T-helper 2 cell treated with Interferon-gamma antibody and Interleukin-4, amounts not matched to agents 100 ng/mL and 5 ng/mL, for 36 hours (primary cell): ENCODE data around the gene SH3D21. TPM values are rescaled to one million over a fixed set of nuclear protein-coding genes. Genes with fewer than 3 reads are reported as not detected.

Experiments
- intact Hi-C: fragments of 100-400 bp; cut with micrococcal nuclease; formaldehyde crosslinking; loops from one replicate; pipeline ENCODE4 v1.15.1; 2023
- total RNA-seq: library from RNA; stranded (reverse); gene quantifications from 2 replicates; pipeline ENCODE4 v1.2.3, GENCODE V29; 2022

The SH3D21 gene
- 6.7 and 7.6 TPM in 2 replicates for total RNA-seq

GRCh38 chr1:36306210-36306901 is at the start of gene SH3D21:
Gene SH3D21 (plus strand): TSS chr1:36306368. CDS start chr1:36306421, 53 bp downstream.
- intact Hi-C loops, result loop anchor here (2.0 to 5.0 kb wide), 4 partner anchors 16 to 149 kb away; partner anchors contain the start of genes EVA1B, MAP7D1 and THRAP3

GRCh38 chr1:36256558-36257374 is 49.4 kb upstream of the SH3D21 start:
- intact Hi-C loops, result no loop called here

- intact Hi-C loops, result no loop called here
These were observed 48.8 kb upstream of the SH3D21 start for GRCh38 chr1:36257375-36257767.

- intact Hi-C loops, result no loop called here
These were observed 47.2 kb upstream of the SH3D21 start for GRCh38 chr1:36258960-36259344.

- intact Hi-C loops, result no loop called here
These were observed 37.2 kb upstream of the SH3D21 start for GRCh38 chr1:36268981-36269380.

GRCh38 chr1:36269408-36269838 is 36.7 kb upstream of the SH3D21 start:
- intact Hi-C loops, result no loop called here

- intact Hi-C loops, result no loop called here
These were observed 33.1 kb upstream of the SH3D21 start for GRCh38 chr1:36273024-36273423.

- intact Hi-C loops, result no loop called here
These were observed 32.0 kb upstream of the SH3D21 start for GRCh38 chr1:36274201-36274600.

- intact Hi-C loops, result no loop called here
These were observed 29.5 kb upstream of the SH3D21 start for GRCh38 chr1:36276688-36277087.

- intact Hi-C loops, result no loop called here
These were observed 26.9 kb upstream of the SH3D21 start for GRCh38 chr1:36279110-36279788.

GRCh38 chr1:36279789-36280296 is 26.3 kb upstream of the SH3D21 start:
- intact Hi-C loops, result no loop called here

- intact Hi-C loops, result no loop called here
These were observed 22.1 kb upstream of the SH3D21 start for GRCh38 chr1:36284061-36284460.

GRCh38 chr1:36284517-36284916 is 21.7 kb upstream of the SH3D21 start:
- intact Hi-C loops, result no loop called here

GRCh38 chr1:36285443-36286101 is 20.6 kb upstream of the SH3D21 start:
- intact Hi-C loops, result loop anchor here (1.0 kb wide), 3 partner anchors 124 to 186 kb away; partner anchors contain the start of gene TRAPPC3

GRCh38 chr1:36286802-36287201 is 19.4 kb upstream of the SH3D21 start:
- intact Hi-C loops, result no loop called here

GRCh38 chr1:36287595-36287994 is 18.6 kb upstream of the SH3D21 start:
- intact Hi-C loops, result no loop called here

GRCh38 chr1:36295390-36295789 is 10.8 kb upstream of the SH3D21 start:
- intact Hi-C loops, result no loop called here

GRCh38 chr1:36297062-36297461 is 9.1 kb upstream of the SH3D21 start:
- intact Hi-C loops, result no loop called here

- intact Hi-C loops, result no loop called here
These were observed 7.5 kb upstream of the SH3D21 start for GRCh38 chr1:36298640-36299039.

- intact Hi-C loops, result no loop called here
These were observed 5.6 kb upstream of the SH3D21 start for GRCh38 chr1:36300526-36300925.

GRCh38 chr1:36301220-36301619 is 4.9 kb upstream of the SH3D21 start:
- intact Hi-C loops, result no loop called here
